Left forelimb (tissue), 1 donor: ENCODE data around the gene SECISBP2.
A peak's percentile ranks its signal among the peaks of the same experiment; 100 is the strongest.
"Not testable (repeated sequence)": the region's sequence is repeated elsewhere in the genome, so short reads cannot be mapped to it uniquely, and the experiment has no call there.

Experiments
- DNase-seq: peaks from one replicate; pipeline ENCODE4 v3.0.0-alpha.2; 2018; ENCODE audit warnings: low spot score

The SECISBP2 gene, protein sequence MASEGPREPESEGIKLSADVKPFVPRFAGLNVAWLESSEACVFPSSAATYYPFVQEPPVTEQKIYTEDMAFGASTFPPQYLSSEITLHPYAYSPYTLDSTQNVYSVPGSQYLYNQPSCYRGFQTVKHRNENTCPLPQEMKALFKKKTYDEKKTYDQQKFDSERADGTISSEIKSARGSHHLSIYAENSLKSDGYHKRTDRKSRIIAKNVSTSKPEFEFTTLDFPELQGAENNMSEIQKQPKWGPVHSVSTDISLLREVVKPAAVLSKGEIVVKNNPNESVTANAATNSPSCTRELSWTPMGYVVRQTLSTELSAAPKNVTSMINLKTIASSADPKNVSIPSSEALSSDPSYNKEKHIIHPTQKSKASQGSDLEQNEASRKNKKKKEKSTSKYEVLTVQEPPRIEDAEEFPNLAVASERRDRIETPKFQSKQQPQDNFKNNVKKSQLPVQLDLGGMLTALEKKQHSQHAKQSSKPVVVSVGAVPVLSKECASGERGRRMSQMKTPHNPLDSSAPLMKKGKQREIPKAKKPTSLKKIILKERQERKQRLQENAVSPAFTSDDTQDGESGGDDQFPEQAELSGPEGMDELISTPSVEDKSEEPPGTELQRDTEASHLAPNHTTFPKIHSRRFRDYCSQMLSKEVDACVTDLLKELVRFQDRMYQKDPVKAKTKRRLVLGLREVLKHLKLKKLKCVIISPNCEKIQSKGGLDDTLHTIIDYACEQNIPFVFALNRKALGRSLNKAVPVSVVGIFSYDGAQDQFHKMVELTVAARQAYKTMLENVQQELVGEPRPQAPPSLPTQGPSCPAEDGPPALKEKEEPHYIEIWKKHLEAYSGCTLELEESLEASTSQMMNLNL

DNA sequence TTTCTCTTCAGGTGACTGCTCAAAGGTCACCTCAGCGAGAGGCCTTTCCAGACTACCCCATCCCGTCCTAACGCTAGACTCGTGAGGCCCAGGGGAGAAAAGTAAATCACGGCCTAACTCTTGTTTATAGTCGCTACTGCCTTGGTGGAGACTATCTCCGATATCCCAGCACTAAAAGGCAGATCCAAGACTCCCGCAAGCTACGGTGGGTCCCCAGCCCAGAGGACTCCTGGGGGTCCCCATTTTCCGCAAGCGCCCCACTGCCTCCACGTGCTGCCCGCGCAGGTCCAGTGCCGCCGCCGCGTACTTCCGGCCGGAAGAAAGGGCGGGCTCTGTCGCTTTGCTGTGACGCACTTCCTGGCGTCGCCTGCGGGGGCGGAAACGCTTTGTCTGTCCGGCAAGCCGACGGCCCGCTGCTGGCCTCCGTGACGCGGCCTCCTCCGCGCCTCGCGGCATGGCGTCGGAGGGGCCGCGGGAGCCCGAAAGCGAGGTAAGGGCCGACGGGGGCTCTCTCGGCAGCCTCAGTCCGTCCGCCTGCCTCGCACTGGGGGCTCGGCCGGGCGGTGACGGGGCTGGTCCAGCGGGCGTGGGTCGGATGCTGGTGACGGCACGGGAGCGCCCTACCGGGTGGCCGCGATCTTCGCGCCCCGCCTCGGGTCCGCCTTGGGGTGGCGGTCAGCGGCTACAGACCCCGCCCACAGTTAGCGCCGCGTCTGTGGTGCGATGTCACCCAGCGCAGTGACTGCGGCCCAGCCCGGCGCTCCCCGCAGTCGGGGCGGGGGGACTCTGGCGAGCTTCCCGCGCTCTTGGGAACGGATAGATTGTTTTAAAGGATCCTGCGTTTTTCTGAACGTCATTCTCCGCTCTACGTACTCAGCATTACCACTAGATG lies at the start of gene SECISBP2:
TSS of gene SECISBP2 (plus strand) at position 378 of the 892 bp plus-strand sequence. CDS start at position 455, 77 bp downstream.
- peak; percentile 99 for DNase-seq

DNA sequence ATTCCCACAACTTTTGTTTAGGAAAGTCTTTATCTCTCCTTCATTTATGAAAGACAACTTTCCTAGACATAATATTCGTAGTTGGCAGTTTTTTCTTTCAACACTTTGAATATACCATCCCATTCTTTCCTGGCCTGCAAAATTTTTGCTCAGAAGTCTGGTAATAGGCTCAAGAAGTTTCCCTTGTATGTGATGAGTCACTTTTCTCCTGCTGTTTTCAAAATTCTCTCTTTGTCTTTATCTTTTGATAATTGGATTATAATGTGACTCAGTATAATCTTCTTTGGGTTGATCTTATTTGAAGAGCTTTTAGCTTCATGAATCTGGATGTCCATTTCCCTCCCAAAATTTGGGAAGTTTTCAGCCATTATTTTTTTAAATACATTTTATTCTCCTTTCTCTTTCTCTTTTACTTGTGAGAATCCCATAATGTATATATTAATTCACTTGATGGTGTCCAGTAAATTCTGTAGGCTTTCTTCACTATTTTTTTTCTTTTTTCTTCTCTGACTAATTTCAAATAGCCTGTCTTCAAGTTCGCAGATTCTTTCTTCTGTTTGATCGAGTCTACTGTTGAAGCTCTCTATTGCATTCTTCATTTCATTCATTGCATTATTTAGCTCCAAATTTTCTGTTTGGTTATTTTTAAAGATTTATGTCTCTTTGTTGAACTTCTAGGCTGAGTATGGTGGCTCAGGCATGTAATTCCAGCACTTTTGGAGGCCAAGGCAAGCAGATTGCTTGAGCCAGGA lies 44.6 kb upstream of the SECISBP2 start:
- no peak for DNase-seq

DNA sequence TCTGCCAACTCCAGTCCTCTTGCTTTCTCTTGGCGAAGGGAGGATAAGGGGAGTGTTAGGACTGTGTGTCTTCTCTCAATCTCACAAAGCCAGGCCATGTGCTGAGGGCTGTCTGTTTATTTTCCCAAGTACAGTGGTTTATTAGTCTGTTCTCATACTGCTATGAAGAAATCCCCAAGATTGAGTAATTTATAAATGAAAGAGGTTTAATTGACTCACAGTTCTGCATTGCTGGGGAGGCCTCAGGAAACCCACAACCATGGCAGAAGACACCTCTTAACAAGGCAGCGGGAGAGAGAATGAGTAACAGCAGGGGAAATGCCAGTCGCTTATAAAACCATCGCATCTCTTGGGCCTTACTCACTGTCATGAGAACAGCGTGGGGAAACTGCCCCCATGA lies 43.5 kb upstream of the SECISBP2 start:
- DNase-seq: no peak

DNA sequence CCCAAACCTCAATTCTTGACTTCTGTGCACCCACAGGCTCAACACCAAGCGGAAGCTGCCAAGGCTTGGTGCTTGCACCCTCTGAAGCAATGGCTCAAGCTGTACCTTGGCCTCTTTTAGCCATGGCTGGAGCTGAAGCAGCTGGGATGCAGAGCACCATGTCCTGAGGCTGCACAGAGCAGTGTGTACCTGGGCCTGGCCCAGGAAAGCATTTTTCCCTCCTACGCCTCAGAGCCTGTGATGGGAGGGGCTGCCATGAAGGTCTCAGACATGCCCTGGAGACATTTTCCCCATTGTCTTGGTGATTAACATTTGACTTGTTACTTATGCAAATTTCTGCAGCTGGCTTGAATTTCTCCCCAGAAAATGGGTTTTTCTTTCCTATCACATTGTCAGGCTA lies 42.3 kb upstream of the SECISBP2 start:
- not testable (repeated sequence) for DNase-seq

DNA sequence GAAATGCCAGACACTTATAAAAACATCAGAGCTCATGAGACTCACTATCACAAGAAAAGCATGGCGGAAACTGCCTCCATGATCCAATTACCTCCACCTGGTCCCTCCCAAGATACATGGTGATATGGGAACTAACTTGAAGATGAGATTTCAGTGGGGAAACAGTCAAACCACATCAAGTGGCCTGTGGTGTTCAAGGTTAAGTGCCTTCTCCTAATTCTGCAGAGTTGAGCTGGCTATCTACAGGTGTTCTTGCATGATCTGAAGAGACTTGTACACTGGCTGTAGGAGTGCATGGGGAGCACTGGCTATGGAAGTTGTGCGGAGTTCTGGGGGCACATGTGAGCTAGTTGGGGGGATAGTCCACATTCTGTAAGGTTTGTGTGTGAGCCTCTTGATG lies 41.3 kb upstream of the SECISBP2 start:
- no peak for DNase-seq

DNA sequence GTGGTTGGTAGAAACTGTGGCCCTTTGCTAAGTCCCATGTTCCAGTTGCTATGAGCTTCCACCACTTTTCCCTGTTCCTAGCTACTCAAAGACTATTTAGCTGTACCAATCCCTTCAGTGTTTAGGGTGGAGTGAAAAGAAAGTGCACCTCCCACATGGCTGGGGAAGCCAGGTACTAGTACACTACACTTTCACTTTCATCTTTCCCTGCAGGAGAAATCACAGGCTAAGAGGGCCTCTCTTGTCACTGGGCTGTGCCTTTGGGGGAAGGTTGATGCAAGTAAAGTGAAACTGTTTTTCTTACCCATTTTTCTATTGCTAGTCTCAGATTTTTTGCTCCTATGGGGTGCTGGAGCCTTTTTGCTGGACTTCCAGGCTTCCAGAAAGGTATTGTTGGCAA lies 40.8 kb upstream of the SECISBP2 start:
- no peak for DNase-seq

DNA sequence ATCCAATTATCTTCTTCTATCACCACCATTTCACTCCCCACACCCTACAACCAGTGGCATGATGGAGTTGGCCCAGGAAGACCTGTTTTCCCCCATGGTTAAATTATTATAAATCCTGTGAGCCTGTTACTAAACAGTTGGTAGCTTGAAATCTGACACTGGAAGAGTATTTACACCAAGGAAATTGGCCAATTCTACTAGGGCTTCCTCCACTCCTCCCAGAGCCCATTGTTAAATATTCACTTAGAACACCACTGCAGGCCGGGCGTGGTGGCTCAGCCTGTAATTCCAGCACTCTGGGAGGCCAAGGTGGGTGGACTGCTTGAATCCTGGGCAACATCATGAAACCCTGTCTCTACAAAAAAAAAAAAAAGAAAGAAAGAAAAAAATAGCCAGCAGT lies 39.7 kb upstream of the SECISBP2 start:
- DNase-seq: no peak

DNA sequence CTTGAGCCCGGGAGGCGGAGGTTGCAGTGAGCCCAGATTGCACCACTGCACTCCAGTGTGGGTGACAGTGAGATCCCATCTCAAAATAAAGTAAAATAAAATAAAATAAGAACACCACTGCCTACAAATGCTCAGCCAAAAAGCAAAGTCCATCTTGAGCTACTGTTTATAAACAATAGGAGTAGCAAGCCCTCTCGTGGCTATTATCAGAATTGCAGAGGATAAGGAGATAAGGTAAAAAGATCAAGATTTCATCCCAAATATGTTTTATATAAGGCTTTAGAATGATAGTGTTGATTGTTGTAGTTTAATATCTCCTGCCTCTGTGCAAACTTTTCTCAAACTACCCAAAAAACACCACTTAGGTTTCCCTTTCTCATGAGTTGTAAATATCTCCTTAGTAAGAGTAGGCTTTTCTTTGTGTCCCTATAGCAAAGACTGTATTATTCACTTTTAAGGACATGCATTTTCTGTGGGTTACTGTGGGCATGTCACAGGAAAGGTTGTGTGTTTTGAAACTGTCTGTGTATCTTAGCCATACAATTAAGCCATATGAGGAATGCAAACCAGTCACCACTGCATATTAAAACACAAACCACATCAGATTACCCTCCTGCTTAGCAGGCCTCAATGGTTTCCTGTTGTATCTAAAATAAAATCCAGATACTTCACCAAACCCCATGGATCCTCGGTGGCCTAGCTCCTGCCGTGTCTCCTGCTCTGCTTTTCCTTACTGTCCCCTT lies 39.1 kb upstream of the SECISBP2 start:
- DNase-seq: no peak

DNA sequence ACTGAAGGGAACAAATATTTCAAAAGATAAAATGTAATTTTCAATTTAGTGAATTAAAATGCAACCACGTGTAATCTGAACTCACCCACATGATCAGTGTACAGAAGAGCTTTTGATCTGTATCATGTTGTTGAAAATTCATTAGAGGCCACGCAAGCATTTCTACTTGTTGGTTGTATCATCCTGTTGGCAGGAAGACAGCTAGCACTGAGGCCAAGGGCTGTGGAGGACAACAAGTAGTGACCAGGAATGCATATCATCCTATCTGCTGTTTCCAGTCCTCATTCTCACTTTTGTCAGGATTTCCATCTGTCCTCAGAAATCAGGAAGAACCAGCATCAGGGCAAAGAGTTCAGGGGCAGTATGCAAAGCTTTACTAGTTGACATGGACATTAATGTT lies 37.2 kb upstream of the SECISBP2 start:
- no peak for DNase-seq

DNA sequence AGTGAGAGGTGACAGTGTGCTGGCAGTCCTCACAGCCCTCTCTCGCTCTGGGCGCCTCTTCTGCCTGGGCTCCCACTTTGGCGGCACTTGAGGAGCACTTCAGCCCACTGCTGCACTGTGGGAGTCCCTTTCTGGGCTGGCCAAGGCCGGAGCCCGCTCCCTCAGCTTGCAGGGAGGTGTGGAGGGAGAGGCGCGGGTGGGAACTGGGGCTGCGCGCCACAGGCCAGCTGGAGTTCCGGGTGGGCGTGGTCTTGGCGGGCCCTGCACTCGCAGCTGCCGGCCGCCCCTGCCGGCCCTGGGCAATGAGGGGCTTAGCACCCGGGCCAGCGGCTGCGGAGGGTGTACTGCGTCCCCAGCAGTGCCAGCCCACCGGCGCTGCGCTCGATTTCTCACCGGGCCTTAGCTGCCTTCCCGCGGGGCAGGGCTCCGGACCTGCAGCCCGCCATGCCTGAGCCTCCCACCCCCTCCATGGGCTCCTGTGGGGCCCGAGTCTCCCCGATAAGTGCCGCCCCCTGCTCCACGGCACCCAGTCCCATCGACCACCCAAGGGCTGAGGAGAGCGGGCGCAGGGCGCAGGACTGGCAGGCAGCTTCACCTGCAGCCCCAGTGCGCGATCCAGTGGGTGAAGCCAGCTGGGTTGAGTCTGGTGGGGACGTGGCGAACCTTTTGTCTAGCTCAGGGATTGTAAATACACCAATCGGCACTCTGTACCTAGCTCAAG lies 35.9 kb upstream of the SECISBP2 start:
- DNase-seq: peak; percentile 71

DNA sequence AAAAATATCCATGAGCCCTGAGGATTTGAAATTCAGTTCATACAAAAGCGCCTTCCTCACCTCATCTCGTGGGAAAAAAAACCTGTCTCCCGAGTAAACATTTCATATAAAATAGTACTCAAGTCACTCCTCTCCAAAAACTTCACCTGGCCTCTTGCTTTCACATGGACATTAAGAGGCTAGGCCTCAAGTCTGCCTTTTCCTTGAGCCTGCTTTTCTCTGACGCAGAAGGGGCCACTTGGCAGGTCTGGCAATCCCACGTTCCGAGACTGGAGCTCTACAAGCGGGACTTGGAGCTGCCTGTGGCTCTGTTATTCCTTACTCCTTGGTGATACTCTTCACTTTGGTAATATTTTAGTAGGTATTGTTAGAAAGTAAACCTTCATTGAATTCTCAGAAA lies 34.2 kb upstream of the SECISBP2 start:
- DNase-seq: no peak

DNA sequence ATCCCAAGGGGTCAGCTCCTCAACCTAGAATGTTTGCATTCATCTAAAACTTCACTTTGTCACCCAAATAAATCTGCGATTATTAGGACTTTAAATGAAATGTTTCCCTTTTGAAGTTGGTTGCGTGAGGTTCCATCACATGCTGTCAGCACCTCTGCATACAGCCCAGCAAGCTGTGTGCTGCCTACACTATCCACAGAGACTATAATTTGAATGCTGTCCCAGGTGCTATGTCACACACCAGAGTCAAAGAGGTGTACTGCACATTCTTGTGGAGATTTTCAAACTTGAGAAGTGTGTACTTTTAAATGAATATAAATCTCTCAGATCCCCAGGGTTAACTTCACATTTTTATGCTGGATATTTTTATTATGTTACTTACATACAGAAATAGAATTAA lies 26.6 kb upstream of the SECISBP2 start:
- DNase-seq: no peak

DNA sequence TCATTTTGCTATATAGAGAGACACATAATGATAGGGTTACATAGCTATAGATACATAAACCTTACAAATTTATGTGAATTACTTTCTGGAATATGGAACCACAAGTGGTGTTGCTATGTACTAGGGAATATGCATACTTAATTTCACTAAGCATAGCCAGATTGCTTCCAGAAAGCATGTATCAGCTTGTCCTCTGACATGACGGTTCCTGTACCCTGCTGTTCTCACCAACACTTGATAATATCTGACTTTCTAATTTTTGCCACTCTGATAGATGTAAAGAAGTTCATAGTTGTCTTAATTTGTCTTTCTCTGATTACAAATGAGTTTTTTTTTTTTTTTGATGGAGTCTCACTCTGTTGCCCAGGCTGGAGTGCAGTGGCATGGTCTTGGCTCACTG lies 25.3 kb upstream of the SECISBP2 start:
- no peak for DNase-seq

DNA sequence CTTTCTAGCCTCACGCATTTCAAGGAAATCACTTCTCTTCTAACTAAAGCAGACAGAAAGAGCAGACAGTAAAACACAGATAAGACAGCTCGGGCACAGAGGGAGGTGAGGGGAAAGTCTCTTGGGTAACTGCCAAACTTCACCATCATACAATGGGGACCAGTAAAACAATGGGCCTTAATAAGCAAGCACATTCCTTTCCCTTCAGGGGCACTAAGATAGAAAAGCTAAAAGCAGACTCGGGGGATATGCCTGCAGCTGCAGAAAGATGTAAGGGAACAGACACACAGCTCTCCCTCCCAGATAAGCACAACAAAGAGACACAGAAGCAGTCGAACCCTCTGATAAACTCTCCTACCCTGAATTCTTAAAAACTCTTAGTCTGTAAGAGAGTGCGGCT lies 22.9 kb upstream of the SECISBP2 start:
- no peak for DNase-seq

DNA sequence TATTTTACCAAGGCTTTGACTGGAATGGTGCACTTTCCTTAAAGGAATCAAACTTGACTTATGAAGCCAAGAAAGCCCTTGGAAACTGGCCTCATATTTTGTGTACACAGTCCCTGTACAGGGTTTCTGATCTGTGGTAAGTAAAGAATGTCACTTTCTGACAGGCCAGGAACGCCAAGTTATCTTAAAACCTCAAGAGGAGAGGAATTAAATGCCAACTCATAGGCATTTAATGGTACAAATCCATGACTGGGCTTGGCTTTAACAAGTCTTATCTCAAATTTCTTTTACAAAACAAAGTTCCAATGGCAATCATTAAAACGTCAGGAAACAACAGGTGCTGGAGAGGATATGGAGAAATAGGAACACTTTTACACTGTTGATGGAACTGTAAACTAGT lies 16.3 kb upstream of the SECISBP2 start:
- not testable (repeated sequence) for DNase-seq

DNA sequence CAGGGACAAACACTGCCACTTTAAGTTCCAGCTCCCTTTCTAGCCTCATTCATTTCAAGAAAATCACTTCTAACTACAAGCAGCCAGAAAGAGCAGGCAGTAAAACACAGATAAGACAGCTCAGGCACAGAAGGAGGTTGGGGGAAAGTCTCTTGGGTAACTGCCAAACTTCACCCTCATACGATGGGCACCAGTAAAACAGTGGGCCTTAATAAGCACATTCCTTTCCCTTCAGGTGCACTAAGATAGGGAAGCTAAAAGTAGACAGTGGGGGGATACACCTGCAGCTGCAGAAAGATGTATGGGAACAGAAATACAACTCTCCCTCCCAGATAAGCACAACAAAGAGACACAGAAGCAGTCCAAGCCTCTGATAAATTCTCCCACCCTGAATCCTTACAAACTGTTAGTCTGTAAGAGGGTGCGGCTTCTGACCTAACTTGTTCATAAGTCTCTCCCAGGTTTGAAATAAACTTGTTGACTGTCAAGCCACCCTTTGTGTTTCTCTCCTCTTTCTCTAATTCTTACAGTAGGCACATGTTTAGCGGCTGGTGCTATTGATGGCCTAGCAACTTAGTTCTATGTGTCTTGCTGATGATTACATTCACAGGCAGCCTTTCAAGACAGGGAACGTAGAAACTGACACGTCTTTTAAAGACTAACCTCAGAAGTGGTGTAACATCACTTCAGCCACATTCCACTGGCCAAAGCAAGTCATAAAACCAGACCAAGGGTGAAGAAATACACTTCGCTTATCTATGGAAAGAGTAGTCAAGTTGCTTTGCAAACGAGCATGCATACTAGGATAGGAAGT lies 14.1 kb upstream of the SECISBP2 start:
- DNase-seq: no peak

DNA sequence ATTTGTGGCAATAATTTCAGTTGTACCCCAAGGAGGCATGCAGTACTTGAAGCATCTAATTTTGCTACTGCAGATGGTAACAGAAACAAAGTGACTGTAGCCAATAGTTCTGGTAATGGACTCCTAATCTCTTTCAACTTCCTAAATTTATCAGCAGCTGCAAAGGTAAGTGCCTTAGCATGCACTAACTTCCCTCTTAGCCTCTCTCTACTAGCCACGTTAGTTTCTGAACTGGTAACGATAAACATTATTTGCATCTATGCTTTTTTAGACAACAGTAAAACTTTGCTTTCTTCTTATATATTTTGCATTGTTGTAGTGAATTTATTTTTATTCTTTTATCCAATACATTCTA lies 13.5 kb upstream of the SECISBP2 start:
- no peak for DNase-seq

DNA sequence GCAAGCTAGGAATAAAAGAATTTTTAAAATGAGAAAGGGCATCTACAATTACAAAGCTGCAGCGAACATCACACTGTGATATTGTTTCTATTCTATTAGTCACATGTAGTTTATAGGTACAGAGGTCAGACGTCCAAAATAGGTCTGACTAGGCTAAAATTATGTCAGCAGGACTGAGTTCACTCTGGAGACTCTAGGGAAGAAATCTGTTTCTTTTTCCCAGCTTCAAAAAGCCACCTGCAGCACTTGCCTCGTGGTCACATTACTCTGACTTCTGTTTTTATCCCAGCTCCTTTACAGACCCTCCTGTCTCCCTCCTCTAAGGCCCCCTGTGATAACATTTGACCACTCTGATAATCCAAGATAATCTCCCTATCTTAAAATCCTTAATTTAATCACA lies 12.4 kb upstream of the SECISBP2 start:
- no peak for DNase-seq

DNA sequence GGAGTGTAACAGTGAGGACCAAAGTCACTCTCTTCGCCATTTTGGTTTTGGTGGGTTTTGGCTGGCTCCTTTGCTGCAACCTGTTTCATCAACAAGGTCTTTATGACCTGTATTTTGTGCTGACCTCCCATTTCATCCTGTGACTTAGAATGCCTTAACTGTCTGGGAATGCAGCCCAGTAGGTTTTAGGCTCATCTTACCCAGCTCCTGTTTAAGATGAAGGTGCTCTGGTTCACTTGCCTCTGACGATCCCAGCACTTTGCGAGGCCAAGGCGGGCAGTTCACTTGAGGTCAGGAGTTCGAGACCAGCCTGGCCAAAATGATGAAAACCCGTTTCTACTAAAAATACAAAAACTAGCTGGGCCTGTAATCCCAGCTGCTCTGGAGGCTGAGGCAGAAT lies 9.1 kb upstream of the SECISBP2 start:
- no peak for DNase-seq
